HG03196 (cell line): ENCODE measurements around the gene MTHFR.
A peak's percentile ranks its signal among the peaks of the same experiment; 100 is the strongest.

Experiments used
- ATAC-seq: cut with Tn5 transposase; IDR thresholded peaks from one replicate; pipeline ENCODE4 v1.9.1; 2021; ENCODE audit not compliant: unreplicated experiment

The MTHFR gene

DNA sequence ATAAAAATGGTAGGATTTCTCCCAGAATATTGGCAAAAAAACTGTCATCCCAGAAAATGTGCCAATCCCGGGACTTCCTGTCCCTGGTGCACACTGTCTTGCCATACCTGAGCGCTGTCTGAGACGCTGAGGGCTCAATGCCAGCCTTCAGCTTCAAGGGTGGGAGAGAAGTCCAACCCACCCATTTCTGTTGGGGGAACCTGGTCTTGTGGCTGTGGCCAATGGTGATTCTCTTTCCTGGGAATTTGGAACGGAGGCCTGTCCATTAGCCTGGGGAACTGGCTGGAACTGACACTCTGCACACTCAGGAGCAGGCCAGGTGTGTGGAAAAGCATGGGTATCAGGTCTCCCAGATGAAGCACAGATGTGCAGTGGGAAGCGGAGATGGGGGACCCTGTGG lies 6.7 kb downstream of the MTHFR start:
- no peak for ATAC-seq

DNA sequence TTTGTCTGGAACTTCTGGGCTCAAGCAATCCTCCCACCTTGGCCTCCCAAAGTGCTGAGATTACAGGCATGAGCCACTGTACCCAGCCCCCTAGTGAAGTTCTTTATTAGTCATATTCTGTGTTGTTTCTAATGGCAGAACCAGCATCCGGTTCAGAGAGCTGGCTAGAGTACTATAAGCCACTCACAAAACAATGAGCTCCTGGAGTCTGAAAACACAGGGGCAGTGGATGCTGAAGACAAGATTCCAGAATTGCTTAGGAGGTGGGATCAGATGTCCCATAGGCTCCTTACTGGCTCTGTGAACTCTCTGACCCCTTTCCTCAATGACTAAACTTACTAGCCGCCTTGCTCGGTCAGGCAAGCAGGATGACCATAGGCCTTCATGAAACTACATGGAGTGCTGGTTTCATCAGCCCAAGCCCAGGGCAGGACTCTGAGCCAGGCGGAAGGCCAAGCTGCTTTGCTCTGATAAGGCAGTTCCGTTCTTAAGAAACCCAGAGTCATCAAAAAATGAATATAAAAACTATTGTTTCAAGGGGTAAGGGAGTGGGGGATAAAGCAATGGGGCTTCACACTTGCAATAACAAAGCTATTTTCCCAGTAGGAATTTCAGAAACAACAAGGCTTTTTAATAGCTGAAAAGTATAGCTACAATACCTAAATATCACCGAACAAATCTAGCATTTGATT lies 8.1 kb downstream of the MTHFR start:
- ATAC-seq, result no peak

DNA sequence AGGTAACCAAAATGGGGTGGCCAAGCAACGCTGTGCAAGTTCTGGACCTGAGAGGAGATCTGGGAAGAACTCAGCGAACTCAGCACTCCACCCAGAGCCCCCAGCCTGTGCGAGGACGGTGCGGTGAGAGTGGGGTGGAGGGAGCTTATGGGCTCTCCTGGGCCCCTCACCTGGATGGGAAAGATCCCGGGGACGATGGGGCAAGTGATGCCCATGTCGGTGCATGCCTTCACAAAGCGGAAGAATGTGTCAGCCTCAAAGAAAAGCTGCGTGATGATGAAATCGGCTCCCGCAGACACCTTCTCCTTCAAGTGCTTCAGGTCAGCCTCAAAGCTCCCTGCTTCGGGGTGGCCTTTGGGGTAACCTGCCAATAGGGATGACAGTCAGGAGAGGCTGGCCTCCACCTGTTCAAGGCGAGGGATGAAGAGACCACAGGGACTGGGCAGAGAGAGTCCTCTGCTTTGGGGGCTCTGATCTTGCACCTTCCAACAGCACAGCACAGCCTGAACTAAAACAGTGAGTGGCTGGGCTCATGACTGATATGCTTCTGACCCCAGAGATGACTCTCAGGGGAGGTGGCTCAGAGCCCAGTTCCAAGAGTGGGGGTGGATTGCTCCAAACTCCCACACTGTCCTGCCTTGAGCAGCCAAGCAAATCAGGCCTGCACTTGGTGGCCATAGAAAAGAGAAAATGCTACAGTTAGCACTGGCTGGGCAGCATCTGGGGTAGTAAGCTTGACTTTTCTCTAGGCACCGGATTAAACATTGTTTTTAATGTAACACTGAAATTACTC lies 9.5 kb downstream of the MTHFR start:
- ATAC-seq, result no peak

DNA sequence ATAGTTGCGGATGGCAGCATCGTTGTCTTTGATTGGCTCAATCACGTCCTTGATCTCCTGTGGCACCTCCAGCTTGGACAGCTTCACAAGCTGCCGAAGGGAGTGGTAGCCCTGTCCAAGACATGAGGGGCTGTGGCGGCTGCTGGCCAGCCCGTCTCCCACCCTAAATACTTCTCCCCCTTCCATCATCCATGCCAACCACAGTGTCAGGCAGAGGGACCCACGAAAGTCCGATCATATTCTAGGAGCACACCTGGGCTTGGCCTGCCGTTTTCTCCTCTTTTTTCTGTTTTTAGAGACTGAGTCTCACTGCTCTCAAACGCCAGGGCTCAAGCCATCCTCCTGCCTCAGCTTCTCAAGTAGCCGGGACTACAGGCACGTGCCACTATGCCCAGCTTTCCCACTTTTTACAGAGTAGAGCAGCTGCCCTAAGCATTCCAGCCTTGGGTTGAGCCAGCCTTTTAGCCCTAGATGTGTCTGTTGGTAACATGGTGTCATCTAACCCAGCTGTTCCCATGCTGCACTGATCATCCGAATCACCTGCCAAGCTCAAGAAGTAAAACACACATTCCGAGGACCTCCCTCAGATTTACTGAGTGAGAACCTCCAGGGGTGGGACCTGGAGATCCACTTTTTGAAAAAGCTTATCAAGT lies 10.4 kb downstream of the MTHFR start:
- no peak for ATAC-seq

DNA sequence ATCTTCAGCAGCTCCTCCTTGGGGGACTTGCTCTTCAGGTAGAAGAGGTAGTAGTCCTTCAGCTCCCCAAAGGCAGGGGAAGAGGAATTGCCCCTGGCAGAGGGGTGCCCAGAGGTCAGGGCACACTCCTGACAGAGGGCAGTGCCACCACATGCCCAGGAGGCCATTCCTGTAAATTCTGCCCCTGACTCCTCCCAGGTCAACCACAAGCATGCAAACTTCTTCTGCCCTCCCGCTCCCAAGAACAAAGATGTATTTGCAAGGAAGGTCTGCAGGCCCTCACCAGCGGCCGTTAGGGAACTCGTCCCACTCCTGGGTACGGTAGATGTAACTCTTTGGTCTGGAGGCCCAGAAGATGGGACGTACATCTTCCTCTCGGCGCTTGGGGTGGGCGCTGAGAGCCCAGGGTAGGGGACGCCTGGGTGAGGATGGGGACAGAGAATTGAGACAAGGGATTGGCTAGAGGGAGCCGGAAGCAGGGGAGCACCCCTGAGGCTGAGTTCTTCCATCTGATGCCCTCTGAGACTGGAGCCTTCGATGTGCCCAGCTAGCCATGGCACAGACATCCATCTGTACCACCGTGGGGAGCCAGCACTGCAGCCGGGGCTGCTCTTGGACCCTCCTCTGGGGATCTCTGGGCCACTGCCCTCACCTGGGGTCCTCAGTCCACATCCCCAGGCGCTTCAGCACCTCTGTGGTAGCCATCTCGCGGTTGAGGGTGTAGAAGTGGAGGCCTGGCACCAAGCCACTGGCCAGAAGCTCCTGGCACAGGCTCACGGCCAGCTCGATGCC lies 11.1 kb downstream of the MTHFR start:
- no peak for ATAC-seq

DNA sequence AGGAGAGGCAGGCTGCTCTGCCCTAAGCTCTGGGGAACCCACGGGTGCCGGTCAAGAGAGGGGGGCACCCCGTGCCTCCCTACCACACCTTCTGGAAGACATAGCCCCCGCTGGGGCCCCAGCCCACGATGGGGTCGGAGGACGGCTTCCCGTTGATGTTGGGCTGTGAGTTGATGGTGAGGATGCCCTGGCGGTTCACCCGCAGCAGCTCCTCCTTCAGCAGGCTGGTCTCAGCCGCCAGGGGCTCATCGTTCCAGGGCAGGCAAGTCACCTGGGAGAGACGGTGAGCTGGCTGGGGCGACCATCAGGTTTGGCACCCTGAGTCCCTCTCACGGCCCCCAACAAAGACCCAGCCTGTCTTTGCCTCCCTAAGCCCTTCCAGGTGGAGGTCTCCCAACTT lies 11.9 kb downstream of the MTHFR start:
- ATAC-seq, result no peak

DNA sequence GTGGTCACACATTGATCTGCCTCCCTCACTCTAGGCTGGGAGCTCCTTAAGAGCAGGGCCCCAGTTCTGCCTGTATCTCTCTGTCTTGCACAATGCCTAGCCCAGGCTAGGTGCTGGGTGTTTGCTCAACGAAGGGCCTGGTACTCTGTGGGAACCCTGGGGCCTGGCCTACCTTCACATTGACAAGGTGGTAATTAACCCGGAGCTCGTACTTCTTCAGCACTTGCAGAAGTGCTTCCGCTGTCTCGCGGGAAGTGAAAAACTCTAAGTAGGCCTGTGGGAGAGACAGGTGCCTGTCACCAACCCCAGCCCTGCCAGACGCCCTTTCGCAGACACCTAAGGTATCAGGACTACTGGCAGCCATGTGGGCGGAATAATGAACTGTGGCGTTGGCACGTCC lies 13.7 kb downstream of the MTHFR start:
- ATAC-seq, result no peak

DNA sequence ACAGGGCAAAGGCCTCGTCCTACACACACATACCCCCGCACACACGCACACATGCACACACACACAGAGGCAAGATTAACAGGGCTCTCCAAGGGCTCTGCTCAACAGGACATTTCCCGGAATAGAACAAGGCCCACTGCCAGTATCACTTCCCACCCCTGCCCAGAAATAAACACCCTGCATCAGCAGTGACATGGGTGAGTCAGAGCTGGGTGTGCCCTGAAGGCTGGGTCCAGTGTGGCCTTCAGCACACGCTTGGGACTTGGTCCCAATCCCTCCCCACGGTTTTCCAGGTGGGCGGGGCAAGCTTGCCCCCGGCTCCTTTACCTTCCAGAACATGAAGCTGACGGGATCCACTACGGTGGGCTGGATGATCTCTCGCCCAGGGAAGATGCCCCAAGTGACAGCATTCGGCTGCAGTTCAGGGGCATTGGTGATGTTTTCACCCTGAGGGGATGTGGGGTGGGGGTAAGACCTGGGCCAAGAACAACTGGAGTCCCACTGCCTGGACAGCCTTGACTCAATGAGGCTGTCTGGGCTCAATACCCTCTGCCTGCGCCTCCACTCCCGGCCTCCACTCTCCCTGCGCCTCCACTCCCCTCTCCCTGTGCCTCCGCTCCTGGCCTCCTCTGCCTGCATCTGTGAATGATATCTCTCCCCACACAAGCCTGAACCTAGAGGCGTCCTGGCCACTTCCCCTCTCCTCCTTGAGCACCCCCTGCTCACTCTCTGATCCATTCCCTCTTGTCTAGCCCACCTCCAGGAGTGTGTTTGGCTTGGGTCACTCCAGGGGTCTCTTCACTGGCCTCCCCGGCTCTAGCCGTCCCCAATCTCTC lies 14.7 kb downstream of the MTHFR start:
- no peak for ATAC-seq

DNA sequence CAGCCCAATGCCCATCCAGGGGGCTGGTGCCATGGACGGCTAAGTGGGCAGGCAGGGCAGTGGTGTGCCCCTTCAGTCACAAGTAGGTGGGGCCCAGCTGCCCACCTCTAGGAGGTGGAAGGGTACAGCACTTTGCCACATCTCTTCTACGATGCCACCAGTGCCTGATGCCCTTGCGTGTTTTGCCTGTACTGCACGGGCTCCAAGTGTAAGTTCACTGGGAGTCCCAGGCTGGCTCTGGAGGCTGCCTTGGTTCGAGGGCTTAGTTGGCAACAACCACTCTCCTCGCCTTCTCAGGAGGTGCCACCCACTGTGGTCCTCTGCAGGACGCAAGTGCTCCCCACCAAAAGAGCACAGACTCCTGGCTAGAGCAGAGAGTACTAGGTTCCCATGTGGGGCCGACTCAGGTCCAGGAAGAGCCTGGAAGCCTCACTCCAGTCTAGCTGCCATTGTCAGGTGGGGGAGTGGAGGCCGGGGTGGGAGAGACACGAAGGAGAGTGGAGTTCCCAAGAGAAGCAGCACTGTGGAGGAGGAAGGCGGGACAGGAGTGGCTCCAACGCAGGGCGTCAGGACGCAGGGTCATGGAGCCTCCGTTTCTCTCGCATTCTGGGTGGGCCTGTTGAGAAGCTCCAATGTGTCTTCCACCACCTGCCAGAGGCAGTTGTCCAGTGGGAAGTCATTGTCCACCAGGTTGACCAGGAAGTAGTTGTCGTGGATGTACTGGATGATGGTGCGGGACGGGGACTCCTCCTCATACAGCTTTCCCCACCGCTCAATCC lies 15.5 kb downstream of the MTHFR start:
- ATAC-seq, result no peak

DNA sequence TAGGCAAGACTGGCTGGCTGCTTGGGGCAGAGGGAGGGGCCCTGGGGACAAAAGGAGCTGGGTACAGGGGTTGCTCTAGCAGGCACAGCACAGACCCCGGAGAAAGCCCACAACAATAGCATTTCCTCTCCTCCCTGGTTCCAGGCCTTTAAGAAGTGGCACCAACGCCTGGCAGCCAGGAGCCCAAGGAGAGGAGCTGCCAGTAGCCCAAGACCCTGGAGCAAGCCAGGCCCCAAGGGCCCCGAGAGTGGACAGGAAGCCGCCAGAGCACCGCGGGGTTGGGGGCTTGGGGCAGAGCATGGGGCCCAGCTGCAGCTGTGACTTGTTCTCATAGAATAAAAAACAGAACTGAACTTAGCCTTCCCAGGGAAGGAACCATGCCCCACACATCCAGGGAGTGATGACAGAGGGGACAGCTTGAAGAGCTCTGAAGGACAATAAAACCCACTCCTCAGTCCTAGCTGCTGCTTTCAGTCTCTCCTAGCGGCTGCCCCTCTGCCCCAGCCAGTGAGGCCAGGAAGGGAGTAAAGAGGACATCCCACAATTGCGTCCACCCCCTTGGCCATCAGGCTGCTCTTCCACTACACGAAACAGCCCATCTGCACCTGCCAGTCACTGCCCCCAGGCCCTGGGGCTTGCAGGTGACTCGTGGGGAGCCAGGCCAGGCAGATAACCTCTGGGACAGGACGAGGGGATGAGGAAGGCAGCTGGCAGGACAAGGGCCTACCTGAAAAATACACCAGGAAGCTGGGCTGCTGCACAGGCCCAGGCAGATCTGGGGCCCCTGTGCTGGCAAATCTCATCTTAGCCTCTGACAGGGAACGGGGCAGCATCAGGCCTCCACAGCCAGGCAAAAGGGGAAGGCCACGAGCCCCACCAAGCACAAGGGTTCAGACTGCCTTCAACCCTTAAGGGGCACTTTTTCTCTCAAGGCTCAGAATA lies 16.4 kb downstream of the MTHFR start:
- ATAC-seq, result no peak

DNA sequence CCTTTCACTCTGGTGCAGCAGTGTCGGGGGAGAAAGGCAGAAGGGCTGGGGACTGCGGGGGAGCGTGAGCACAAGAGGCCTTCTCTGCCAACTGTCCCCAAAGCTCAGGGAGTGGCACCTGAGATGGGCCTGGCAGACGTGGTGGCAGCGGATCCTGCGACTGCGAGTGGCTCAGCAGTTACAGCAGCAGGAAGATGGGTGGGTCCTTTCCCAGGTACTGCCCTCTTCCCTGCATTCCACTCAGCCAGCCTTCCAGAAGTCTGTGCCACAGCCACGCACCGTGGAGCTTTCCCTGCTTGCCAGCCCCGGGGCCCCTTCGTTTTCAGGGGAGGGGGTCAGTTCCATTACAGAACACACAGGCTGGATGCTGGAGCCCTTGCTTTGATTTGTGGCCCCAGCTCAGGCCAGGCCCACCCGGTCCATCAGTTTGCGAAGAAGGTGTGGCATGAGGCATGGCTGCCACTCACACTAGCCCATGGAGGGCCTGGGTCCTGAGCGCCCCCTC lies 17.2 kb downstream of the MTHFR start:
- no peak for ATAC-seq

DNA sequence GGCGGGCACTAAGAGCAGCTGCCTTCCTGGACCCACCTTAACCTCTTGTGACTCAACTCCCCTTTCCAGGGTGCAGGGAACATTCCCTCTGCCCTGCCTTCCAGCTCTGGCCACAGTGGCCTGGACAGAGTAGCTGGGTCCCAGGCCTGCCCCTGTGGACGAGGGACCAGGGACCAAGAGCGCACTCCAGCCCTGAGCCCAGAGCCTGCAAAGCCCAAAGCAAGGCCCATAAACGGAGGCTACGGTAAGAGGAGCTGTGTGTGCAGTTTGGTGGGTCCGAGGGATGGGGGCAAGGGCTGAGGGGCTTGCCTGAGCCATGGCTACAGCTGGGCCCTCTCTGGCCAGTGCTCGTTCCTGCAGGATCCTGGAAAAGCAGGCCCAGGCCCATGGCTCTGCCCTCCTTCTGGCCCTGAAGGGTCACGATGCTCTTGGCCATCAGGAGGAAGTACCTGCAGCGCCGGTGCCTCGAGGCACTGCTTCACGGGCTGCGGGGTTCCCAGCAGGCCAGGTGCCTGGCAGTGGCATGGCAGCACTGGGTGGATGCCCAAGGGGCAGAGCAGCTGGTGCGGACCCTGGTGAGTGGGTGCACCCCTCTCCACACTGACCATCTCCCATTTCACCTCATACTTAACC lies 17.8 kb downstream of the MTHFR start:
- ATAC-seq, result no peak

DNA sequence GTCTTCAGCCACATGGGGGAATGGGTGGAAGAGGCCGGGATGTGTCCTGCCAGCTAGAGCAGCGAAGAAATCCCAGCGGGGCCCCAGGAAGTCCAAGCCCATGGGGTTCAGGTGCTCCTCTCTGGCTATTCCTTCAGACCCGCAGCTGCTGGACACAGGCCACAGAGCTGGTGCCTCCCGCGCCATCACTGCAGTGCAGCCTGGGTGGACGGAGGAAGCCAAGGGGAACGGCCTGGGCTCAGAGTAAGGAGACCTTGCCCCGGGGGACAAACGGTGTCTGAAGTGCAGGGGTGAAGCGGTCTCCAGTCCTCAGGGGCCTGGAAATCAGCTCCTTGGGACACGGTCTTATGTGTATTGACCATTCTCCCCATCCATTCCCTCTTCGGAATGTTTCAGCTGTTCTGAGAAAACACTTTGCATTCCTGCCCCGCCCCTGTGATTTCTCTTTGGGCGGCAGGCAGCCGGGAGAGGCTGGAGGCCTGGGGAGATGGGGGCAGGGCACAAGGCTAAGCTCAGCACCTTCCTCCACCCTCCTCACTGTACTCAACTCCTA lies 18.4 kb downstream of the MTHFR start:
- ATAC-seq, result no peak

DNA sequence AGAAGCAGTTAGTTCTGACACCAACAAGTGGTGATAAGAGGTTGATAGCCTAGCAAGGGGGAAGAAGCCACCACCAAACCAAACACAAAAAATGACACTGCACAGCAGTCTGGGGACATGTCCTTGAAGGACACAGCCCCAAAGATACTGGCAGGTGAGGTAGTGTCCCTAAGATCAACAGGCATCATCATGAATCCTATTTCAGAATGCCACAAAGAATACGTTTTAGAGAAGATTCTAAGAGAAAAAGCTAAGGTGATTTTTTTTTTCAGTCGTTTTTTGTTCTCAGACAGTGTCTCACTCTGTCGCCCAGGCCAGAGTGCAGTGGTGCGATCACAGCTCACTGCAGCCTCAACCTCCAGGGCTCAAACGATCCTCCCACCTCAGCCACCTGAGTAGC lies 19.6 kb downstream of the MTHFR start:
- ATAC-seq, result no peak

DNA sequence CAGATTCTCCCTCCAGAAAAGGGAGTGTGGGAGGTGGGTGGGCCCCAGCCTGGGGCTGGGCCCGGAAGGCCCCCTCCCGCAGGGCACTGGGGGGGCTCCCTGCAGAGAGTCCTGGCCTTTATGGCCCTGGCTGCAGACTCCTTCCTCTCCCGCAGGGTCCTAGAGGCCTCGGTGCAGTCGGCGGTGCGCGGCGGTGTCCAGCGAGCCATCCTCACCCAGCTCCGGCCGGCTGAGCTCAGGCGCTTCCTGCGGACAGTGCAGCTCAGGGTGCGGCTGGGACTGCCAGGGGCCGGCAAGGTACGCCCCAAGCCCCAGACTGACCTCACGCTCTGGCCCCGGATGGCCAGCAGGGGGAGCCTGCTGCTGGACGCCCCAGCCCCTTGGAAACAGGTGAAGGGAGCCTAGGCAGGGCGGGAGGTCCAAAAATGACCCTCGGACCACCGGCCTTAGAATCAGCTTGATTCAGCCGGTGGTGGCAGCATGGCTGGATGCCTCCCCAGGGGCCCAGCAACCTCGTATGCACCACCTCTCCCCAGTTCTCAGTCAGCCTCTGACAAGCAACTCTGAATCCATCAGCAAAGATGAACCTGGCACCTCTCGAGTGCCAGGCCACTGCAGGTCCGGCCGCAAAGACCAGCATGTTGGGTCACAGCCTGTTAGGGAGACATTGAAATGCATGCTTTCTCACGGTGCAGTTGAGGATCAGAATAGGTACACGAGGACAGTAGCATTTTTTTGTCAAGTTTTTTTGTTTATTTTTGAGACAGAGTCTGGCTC lies 20.6 kb downstream of the MTHFR start:
- peak; percentile 44 for ATAC-seq

DNA sequence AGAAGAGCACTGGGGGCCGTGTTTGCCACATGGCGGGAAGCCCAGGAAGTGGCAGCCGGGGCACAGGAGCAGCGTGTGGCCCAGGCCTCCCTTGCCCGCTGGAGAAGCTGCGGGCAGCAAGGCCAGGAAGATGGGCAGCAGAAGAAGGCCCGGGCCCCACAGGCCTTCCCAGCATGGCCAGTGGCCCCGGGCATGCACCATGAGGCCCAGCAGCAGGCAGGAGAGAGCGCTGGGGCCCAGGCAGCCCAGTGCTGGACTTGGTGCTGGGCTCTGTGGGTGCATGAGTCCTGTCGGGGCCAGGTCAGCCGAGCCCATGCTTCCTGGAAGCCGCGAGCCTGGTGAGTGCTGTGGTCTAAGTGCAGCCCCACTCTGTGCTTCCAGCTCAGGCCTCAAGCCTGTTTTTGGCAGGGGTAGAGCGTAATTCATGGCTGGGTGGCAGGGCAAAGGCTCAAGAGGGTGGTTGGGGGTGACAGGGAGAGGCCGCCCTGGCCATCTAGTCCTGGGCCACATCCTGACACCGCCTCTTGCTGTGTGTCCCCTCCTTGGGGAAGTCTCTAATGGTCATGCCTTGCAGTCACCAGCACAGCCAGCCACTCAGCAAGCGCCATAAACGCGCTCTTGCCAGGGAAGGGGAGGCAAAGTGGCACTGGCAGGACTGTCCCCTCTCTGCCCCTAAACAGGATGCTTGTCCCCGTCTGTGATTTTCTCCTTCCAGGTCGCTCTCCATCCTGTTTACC lies 21.3 kb downstream of the MTHFR start:
- ATAC-seq, result peak; percentile 7
